HepG2 (cell line): Measurements from ENCODE around the gene GPS2. TPM values are rescaled to one million over a fixed set of nuclear protein-coding genes. Genes with fewer than 3 reads are reported as not detected.

Experiments
- ATAC-seq: fragments of 200-7000 bp; cut with Tn5 transposase; 3 replicates; pipeline ENCODE4 v1.9.1; 2020; ENCODE audit warnings: mild to moderate bottlenecking, moderate library complexity
- BruUV-seq: library from RNA; stranded (reverse); fragments of 400-500 nt; replicated peaks from 2 replicates; lab custom pipeline; 2021; lab: Mats Ljungman, UMichigan
- CTCF ChIA-PET: fragments of 300-600 bp; formaldehyde crosslinking; extraction: SDS; loops from one replicate; lab custom pipeline; 2021; ENCODE audit warnings: low total read pairs, inconsistent platforms, low intra/inter-chr PET ratio; lab: Yijun Ruan, JAX
- POLR2A ChIA-PET: fragments of 350-600 bp; sonication (Branson Sonifier 250); formaldehyde crosslinking; loops from one replicate; lab custom pipeline; 2020; ENCODE audit warnings: antibody characterized with exemption, inconsistent platforms; lab: Yijun Ruan, JAX
- DNase-seq: peaks from one replicate; pipeline ENCODE4 v3.0.0-alpha.2; 2015; ENCODE audit warnings: low spot score
- FAIRE-seq: peaks from 3 replicates; lab custom pipeline; 2011; peaks lifted over from hg19 to GRCh38; lab: Jason Lieb, UNC
- H2AFZ ChIP-seq: one replicate; pipeline ENCODE4 v1.6.1; 2011; ENCODE audit warnings: low read length, inconsistent platforms
- H3K27ac ChIP-seq: fragments of 300-600 bp; 3 replicates; pipeline ENCODE4 v1.8.0; 2011; ENCODE audit warnings: mixed run types, mild to moderate bottlenecking, mixed read lengths, low read length, inconsistent platforms; ENCODE audit not compliant: insufficient read depth; ENCODE audit errors: extremely low read length
- H3K27me3 ChIP-seq, 2 experiments: fragments of 200-600 bp in 1 of 2; 2 replicates in 1 of 2; 3 replicates in 1 of 2; pipeline versions ENCODE4 v1.6.0 to v1.8.0; 2011; ENCODE audit warnings: low read length in 2 of 2, mild to moderate bottlenecking in 2 of 2, moderate library complexity in 2 of 2, inconsistent platforms in 1 of 2; ENCODE audit not compliant: insufficient read depth in 2 of 2, control insufficient read depth in 1 of 2
- H3K36me3 ChIP-seq, 2 experiments: fragments of 200-600 bp in 1 of 2; replicated peaks in 1 of 2; 2 replicates in 1 of 2; 3 replicates in 1 of 2; pipeline versions ENCODE4 v1.5.1 to v1.8.0; 2011; ENCODE audit warnings: low read length in 2 of 2, inconsistent platforms in 1 of 2; ENCODE audit not compliant: insufficient read depth in 2 of 2, control insufficient read depth in 1 of 2
- H3K4me1 ChIP-seq: 2 replicates; pipeline ENCODE4 v1.5.1; 2012; ENCODE audit warnings: low read length, inconsistent platforms; ENCODE audit not compliant: insufficient read depth
- H3K4me2 ChIP-seq: 2 replicates; pipeline ENCODE4 v1.6.0; 2011; ENCODE audit warnings: low read depth, low read length, inconsistent platforms
- H3K4me3 ChIP-seq, 3 experiments: fragments of 200-600 bp in 1 of 3; sonication (generic), shearing (Covaris generic) in 1 of 3; replicated peaks in 1 of 3; 2 replicates each; pipeline ENCODE4 v1.5.1; 2011 to 2016; ENCODE audit warnings: low read length in 3 of 3, inconsistent platforms in 2 of 3, low read depth in 2 of 3, mild to moderate bottlenecking in 2 of 3, control low read depth in 1 of 3, mixed read lengths in 1 of 3; ENCODE audit not compliant: insufficient read depth in 1 of 3
- H3K79me2 ChIP-seq: one replicate; pipeline ENCODE4 v1.6.1; 2011; ENCODE audit warnings: low read length, inconsistent platforms; ENCODE audit not compliant: insufficient read depth
- H3K9ac ChIP-seq: 2 replicates; pipeline ENCODE4 v1.6.0; 2011; ENCODE audit warnings: mild to moderate bottlenecking, low read depth, low read length, inconsistent platforms; ENCODE audit not compliant: insufficient read depth
- H3K9me3 ChIP-seq: 2 replicates; pipeline ENCODE4 v1.5.1; 2012; ENCODE audit warnings: mild to moderate bottlenecking, low read length
- H4K20me1 ChIP-seq: 2 replicates; pipeline ENCODE4 v1.6.0; 2011; ENCODE audit warnings: inconsistent platforms, mild to moderate bottlenecking, low read length, moderate library complexity; ENCODE audit not compliant: insufficient read depth
- AKAP8 ChIP-seq: sonication (generic); formaldehyde crosslinking; IDR thresholded peaks from 2 replicates; pipeline ENCODE4 v1.5.1; 2020; ENCODE audit warnings: mild to moderate bottlenecking, missing genetic modification reagents
- CREM ChIP-seq, 2 experiments: sonication (generic) in 1 of 2; formaldehyde crosslinking in 1 of 2; IDR thresholded peaks; 2 replicates each; pipeline versions ENCODE4 v1.4.0 to v1.6.1; 2016 to 2020; ENCODE audit warnings: antibody characterized with exemption in 1 of 2, mild to moderate bottlenecking in 1 of 2, missing genetic modification reagents in 1 of 2
- KLF13 ChIP-seq: sonication (generic); formaldehyde crosslinking; IDR thresholded peaks from 2 replicates; pipeline ENCODE4 v1.4.0; 2020; ENCODE audit warnings: mild to moderate bottlenecking, missing genetic modification reagents
- NR1H2 ChIP-seq: sonication (generic); formaldehyde crosslinking; IDR thresholded peaks from 2 replicates; pipeline ENCODE4 v1.8.1; 2022; ENCODE audit warnings: low read depth, missing genetic modification reagents, borderline replicate concordance
- RXRA ChIP-seq: sonication (generic); formaldehyde crosslinking; IDR thresholded peaks from 2 replicates; pipeline ENCODE4 v1.5.1; 2020; ENCODE audit warnings: missing genetic modification reagents
- SMYD3 ChIP-seq: sonication (generic); formaldehyde crosslinking; IDR thresholded peaks from 2 replicates; pipeline ENCODE4 v1.8.1; 2023; ENCODE audit warnings: mild to moderate bottlenecking, missing genetic modification reagents
- YEATS2 ChIP-seq: sonication (generic); formaldehyde crosslinking; IDR thresholded peaks from 2 replicates; pipeline ENCODE4 v1.4.0; 2020; ENCODE audit warnings: missing genetic modification reagents, borderline replicate concordance
- ZC3H13 ChIP-seq: sonication (generic); formaldehyde crosslinking; IDR thresholded peaks from 2 replicates; pipeline ENCODE4 v1.8.1; 2023; ENCODE audit warnings: mild to moderate bottlenecking, missing genetic modification reagents, moderate library complexity
- ZNF225 ChIP-seq: sonication (generic); formaldehyde crosslinking; IDR thresholded peaks from 2 replicates; pipeline ENCODE4 v1.4.0; 2020; ENCODE audit warnings: mild to moderate bottlenecking, missing genetic modification reagents
- ZNF720 ChIP-seq: sonication (generic); formaldehyde crosslinking; IDR thresholded peaks from 2 replicates; pipeline ENCODE4 v1.4.0; 2020; ENCODE audit warnings: missing genetic modification reagents
- WGBS: methylation state at CpG from one replicate; pipeline ENCODE4 v1.1.6; 2017; ENCODE audit warnings: low lambda C conversion rate; 5-methylcytosine and 5-hydroxymethylcytosine counted together
- in situ Hi-C: cut with HindIII; loops from 2 replicates; pipeline ENCODE4 v1.10.0; 2017; ENCODE audit warnings: low pct_unique_long_range_greater_than_20kb; ENCODE audit not compliant: extremely low pct_ligation_motif_present
- intact Hi-C: fragments of 100-400 bp; cut with micrococcal nuclease; formaldehyde crosslinking; loops from one replicate; pipeline ENCODE4 v1.10.0; 2022; ENCODE audit not compliant: unreplicated experiment
- polyA plus RNA-seq, 8 experiments: library from polyadenylated mRNA; depleted of rRNA in 3 of 8; stranded (reverse) in 7 of 8; unstranded in 1 of 8; fragments of >200 nt; fragmentation: Illumina TruSeq in 4 of 8; extraction: Trizol in 4 of 8; gene quantifications; 2 replicates each; pipeline versions ENCODE4 v1.2.1 to v1.2.3, GENCODE V29; 2011 to 2016; ENCODE audit warnings: low read depth in 4 of 8, missing spikeins in 1 of 8, mixed read lengths in 1 of 8; ENCODE audit not compliant: insufficient read depth in 1 of 8
- total RNA-seq, 5 experiments: library from RNA; depleted of rRNA; stranded (reverse); fragments of >200 nt; fragmentation: Illumina TruSeq; extraction: Trizol; gene quantifications; 2 replicates each; pipeline ENCODE4 v1.2.3, GENCODE V29; 2016; ENCODE audit warnings: low read depth in 1 of 5
- TF ChIP-seq, protein P1 (sequence below): sonication (generic); formaldehyde crosslinking; IDR thresholded peaks from 2 replicates; pipeline ENCODE4 v1.4.0; 2020; ENCODE audit warnings: mild to moderate bottlenecking, missing genetic modification reagents
- TF ChIP-seq, protein P2 (sequence below): sonication (generic); formaldehyde crosslinking; IDR thresholded peaks from 2 replicates; pipeline ENCODE4 v1.5.1; 2020; ENCODE audit warnings: mild to moderate bottlenecking, missing genetic modification reagents, moderate library complexity
- TF ChIP-seq, protein P3 (sequence below): sonication (generic); formaldehyde crosslinking; IDR thresholded peaks from 2 replicates; pipeline ENCODE4 v1.5.1; 2020; ENCODE audit warnings: missing genetic modification reagents, mild to moderate bottlenecking, borderline replicate concordance
- TF ChIP-seq, protein P4 (sequence below): sonication (generic); formaldehyde crosslinking; IDR thresholded peaks from 2 replicates; pipeline ENCODE4 v1.4.0; 2020; ENCODE audit warnings: missing genetic modification reagents, low read depth, mild to moderate bottlenecking, borderline replicate concordance
- TF ChIP-seq, protein P5 (sequence below): sonication (generic); formaldehyde crosslinking; IDR thresholded peaks from 2 replicates; pipeline ENCODE4 v1.5.0; 2020; ENCODE audit warnings: mild to moderate bottlenecking, missing genetic modification reagents, moderate library complexity

The GPS2 gene
- total and polyA plus RNA-seq, 2 of the 13 experiments (the other 11 are each of a cell fraction or from before 2014, with no cell fraction given): 58.0 to 59.4 TPM

DNA sequence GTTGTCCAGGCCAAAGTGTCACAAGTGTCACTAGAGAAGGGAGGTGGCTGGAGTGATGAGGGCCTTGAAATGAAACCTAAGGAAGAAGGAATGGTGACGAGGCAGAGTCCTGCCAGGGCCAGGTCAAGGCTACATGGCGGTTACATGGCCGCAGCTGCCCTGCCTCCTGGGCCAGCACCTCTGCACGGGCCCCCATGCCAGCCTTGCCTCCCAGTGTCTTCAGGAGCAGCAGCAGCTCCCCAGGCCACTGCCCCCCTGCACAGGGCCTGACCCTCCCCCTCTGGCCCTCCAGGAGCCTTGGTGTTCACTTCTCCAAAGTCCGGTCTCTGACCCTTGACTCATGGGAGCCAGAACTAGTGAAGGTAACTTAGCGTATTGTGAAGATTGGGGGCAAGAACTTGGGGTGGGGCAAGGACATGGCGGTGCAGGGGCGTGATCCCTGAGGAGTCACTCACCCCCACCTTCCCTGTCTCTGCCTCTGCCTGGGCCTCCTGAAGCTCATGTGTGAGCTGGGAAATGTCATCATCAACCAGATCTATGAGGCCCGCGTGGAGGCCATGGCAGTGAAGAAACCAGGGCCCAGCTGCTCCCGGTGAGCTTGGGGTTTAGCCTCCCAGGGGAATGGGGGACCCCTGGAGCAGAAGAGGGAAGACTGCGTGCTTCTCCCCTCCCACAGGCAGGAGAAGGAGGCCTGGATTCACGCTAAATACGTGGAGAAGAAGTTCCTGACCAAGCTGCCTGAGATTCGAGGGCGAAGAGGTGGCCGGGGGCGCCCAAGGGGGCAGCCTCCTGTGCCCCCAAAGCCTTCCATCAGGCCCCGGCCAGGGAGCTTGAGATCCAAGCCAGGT lies 32.7 kb upstream of the GPS2 start:
- Histone ChIP-seq H2AFZ (no peak overlapping the region), H3K4me3 (no peak overlapping the region), H3K36me3 (no peaks in the 10 kb centered on the region), H4K20me1 (peaks cover 13% of the 10 kb centered on the region; the same call in 1 of the 2 replicates), H3K27me3 (peaks cover 1 to 16% of the 10 kb centered on the region in 2 experiments; a peak in 3 of 5 replicates), H3K4me1 (peaks cover 59% of the 10 kb centered on the region), H3K79me2 (no peaks in the 10 kb centered on the region), H3K9ac (no peak overlapping the region), H3K4me2 (no peak overlapping the region), H3K27ac (no peak overlapping the region), H3K9me3 (no peaks in the 10 kb centered on the region)
- in situ Hi-C loops: no loop called here
- FAIRE-seq (no peak), ATAC-seq (no peak), DNase-seq (no peak)
- WGBS: 41% methylated on average over 11 of the region's 19 CpGs
- BruUV-seq: no TSS peak
- ChIA-PET POLR2A (interaction anchor here (0.9 to 2.3 kb wide), 4 partner anchors 13 to 67 kb away, joined by 3 to 7 read pairs (median 6); partner anchors contain the start of genes SLC2A4 and TMEM256), CTCF (interaction anchor here (5.9 kb wide), 1 partner anchor 24 kb away, joined by 41 read pairs; no protein-coding TSS in a partner anchor)
- intact Hi-C loops: loop anchor here (2.0 kb wide), 1 partner anchor 67 kb away; the partner anchor contains the start of gene SLC2A4
- TF ChIP-seq ZC3H13 (CRISPR knock-in tag): peak; percentile 42; the same call in 1 of the 2 replicates
- peak; percentile 92 for TF ChIP-seq AKAP8 (CRISPR knock-in tag)
- TF ChIP-seq CREM (IDR thresholded peaks at IDR 0.05): no peak
- no peak for TF ChIP-seq CREM (CRISPR knock-in tag; IDR thresholded peaks at IDR 0.05)
- TF ChIP-seq, protein P1, sequence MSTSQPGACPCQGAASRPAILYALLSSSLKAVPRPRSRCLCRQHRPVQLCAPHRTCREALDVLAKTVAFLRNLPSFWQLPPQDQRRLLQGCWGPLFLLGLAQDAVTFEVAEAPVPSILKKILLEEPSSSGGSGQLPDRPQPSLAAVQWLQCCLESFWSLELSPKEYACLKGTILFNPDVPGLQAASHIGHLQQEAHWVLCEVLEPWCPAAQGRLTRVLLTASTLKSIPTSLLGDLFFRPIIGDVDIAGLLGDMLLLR (CRISPR knock-in tag): no peak
- no peak for TF ChIP-seq SMYD3 (CRISPR knock-in tag)
- TF ChIP-seq ZNF720: no peak
- TF ChIP-seq, protein P2, sequence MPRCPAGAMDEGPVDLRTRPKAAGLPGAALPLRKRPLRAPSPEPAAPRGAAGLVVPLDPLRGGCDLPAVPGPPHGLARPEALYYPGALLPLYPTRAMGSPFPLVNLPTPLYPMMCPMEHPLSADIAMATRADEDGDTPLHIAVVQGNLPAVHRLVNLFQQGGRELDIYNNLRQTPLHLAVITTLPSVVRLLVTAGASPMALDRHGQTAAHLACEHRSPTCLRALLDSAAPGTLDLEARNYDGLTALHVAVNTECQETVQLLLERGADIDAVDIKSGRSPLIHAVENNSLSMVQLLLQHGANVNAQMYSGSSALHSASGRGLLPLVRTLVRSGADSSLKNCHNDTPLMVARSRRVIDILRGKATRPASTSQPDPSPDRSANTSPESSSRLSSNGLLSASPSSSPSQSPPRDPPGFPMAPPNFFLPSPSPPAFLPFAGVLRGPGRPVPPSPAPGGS: no peak
- TF ChIP-seq KLF13 (CRISPR knock-in tag): no peak
- TF ChIP-seq, protein P3, sequence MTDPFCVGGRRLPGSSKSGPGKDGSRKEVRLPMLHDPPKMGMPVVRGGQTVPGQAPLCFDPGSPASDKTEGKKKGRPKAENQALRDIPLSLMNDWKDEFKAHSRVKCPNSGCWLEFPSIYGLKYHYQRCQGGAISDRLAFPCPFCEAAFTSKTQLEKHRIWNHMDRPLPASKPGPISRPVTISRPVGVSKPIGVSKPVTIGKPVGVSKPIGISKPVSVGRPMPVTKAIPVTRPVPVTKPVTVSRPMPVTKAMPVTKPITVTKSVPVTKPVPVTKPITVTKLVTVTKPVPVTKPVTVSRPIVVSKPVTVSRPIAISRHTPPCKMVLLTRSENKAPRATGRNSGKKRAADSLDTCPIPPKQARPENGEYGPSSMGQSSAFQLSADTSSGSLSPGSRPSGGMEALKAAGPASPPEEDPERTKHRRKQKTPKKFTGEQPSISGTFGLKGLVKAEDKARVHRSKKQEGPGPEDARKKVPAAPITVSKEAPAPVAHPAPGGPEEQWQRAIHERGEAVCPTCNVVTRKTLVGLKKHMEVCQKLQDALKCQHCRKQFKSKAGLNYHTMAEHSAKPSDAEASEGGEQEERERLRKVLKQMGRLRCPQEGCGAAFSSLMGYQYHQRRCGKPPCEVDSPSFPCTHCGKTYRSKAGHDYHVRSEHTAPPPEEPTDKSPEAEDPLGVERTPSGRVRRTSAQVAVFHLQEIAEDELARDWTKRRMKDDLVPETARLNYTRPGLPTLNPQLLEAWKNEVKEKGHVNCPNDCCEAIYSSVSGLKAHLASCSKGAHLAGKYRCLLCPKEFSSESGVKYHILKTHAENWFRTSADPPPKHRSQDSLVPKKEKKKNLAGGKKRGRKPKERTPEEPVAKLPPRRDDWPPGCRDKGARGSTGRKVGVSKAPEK (CRISPR knock-in tag): no peak
- TF ChIP-seq RXRA (CRISPR knock-in tag): 0 out of 2 replicates have a peak, but pooled peaks have one; percentile 24
- TF ChIP-seq, protein P4, sequence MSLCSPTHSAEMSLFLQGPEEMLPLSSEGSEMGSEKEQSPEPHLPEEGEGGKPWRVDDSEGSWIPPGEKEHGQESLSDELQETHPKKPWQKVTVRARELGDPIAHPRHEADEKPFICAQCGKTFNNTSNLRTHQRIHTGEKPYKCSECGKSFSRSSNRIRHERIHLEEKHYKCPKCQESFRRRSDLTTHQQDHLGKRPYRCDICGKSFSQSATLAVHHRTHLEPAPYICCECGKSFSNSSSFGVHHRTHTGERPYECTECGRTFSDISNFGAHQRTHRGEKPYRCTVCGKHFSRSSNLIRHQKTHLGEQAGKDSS (CRISPR knock-in tag): 0 out of 2 replicates have a peak, but pooled peaks have one; percentile 23
- no peak for TF ChIP-seq ZNF225
- TF ChIP-seq YEATS2 (CRISPR knock-in tag): no peak
- TF ChIP-seq NR1H2: no peak
- TF ChIP-seq, protein P5, sequence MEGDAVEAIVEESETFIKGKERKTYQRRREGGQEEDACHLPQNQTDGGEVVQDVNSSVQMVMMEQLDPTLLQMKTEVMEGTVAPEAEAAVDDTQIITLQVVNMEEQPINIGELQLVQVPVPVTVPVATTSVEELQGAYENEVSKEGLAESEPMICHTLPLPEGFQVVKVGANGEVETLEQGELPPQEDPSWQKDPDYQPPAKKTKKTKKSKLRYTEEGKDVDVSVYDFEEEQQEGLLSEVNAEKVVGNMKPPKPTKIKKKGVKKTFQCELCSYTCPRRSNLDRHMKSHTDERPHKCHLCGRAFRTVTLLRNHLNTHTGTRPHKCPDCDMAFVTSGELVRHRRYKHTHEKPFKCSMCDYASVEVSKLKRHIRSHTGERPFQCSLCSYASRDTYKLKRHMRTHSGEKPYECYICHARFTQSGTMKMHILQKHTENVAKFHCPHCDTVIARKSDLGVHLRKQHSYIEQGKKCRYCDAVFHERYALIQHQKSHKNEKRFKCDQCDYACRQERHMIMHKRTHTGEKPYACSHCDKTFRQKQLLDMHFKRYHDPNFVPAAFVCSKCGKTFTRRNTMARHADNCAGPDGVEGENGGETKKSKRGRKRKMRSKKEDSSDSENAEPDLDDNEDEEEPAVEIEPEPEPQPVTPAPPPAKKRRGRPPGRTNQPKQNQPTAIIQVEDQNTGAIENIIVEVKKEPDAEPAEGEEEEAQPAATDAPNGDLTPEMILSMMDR: no peak
